ENCODE measurements around the gene PARS2.
A peak's percentile ranks its signal among the peaks of the same experiment; 100 is the strongest.

PARS2 gene

DNA sequence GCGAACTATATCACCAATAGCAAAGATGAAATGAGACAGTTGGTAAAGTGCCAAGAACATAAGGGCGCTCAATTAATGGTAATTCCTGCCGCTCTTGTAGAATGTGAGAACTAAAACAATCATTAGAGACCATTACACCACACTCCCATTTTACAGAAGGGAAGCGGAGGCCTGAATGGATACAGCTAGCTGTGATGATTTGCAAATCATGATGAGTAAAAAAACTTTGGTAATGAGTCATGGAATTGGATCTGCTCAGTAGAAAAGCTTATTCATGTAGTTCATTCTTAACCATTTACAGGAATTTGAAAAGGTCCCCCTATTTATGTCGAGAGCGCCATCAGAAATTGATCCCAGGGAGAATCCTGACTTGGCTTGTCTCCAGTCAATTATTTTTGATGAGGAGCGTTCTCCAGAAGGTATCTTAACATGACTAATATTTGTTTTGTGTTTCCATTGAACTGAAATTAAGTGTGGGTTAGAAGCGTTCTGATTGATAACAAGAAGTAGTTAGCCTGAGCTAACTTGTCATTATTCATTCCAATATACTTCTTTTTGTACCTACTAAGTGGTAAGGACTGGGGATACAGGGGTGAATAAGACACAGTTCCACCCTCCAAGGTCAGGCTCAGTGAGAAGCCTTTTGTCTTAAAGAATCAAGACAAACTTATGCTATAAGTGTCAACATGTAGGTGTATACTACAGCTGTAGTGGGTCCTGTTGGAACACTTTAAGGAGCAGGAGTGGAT is 47.9 kb downstream of the PARS2 start:
- Histone ChIP-seq H3K27me3 (ENCODE audit: insufficient read depth, poor library complexity, severe bottlenecking) (no peaks in the 10 kb centered on the region), H3K27ac (ENCODE audit: poor library complexity, severe bottlenecking) (peak overlapping the region; percentile 67), H3K4me1 (ENCODE audit: insufficient read depth, poor library complexity, severe bottlenecking) (peaks cover 3% of the 10 kb centered on the region), H3K36me3 (ENCODE audit: low read depth) (peaks cover 49% of the 10 kb centered on the region), H3K9me3 (ENCODE audit: severe bottlenecking) (no peaks in the 10 kb centered on the region), H3K4me3 (ENCODE audit: severe bottlenecking) (peak overlapping the region; percentile 77)
- ATAC-seq (ENCODE audit: low read depth) (peak; percentile 45; the same call in 1 of the 3 replicates), DNase-seq (ENCODE audit: low spot score) (no peak)
- TF ChIP-seq, protein P1, sequence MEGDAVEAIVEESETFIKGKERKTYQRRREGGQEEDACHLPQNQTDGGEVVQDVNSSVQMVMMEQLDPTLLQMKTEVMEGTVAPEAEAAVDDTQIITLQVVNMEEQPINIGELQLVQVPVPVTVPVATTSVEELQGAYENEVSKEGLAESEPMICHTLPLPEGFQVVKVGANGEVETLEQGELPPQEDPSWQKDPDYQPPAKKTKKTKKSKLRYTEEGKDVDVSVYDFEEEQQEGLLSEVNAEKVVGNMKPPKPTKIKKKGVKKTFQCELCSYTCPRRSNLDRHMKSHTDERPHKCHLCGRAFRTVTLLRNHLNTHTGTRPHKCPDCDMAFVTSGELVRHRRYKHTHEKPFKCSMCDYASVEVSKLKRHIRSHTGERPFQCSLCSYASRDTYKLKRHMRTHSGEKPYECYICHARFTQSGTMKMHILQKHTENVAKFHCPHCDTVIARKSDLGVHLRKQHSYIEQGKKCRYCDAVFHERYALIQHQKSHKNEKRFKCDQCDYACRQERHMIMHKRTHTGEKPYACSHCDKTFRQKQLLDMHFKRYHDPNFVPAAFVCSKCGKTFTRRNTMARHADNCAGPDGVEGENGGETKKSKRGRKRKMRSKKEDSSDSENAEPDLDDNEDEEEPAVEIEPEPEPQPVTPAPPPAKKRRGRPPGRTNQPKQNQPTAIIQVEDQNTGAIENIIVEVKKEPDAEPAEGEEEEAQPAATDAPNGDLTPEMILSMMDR (IDR thresholded peaks at IDR 0.05; ENCODE audit: poor library complexity, severe bottlenecking), result no peak

DNA sequence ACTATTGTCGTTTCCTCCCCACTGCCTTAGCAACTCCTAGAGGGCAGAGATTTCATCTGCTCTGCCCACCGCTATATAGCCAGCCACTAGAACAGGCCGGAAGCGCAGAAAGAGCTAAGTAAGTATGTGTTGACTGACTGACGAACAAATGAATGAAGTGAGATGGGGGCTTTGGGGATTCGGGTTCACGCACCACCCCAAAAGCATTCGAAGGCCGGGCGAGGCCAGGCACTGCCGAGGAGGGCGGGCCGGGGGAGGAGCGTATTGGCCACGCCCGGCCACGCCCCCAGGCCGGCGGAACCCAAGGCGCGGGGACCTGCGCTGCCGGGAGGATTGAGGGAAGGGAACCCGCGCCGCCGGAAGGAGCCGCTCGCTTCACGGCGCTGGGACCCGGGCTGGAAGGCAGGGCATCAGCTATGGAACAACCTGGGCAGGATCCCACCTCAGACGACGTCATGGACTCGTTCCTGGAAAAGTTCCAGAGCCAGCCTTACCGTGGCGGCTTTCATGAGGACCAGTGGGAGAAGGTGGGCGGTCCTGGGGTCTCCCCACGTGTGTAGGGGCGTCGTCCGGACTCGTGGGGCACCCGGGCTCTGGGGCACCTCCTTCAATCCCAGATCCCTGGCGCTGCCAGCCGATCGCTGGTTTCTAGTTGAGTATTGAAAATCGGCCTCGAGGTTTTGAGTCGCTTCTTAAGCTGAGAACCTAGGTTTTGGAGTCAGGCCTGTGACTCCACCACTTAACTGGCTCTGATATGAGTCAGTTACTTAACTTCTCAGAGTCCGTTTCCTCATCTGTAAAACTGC is 48.6 kb downstream of the PARS2 start, which contains the start of gene TTC4:
Gene TTC4, plus strand, starts transcription at position 369 of the 806 bp plus-strand sequence. Its CDS starts 48 bp downstream, at position 417.
- H3K9me3 ChIP-seq (ENCODE audit: severe bottlenecking), result no peaks in the 10 kb centered on the region
- peak within 1 kb of the TSS; percentile 67 for H3K27ac ChIP-seq (ENCODE audit: poor library complexity, severe bottlenecking)
- H3K4me3 ChIP-seq (ENCODE audit: severe bottlenecking), result peak within 1 kb of the TSS; percentile 77
- TF ChIP-seq, protein P1 (IDR thresholded peaks at IDR 0.05; ENCODE audit: poor library complexity, severe bottlenecking), result no peak
- DNase-seq (ENCODE audit: low spot score) (peak; percentile 72), ATAC-seq (ENCODE audit: low read depth) (peak; percentile 95)
- peaks cover 3% of the 10 kb centered on the region for H3K4me1 ChIP-seq (ENCODE audit: insufficient read depth, poor library complexity, severe bottlenecking)
- H3K36me3 ChIP-seq (ENCODE audit: low read depth), result peaks cover 41% of the 10 kb centered on the region
- H3K27me3 ChIP-seq (ENCODE audit: insufficient read depth, poor library complexity, severe bottlenecking), result no peaks in the 10 kb centered on the region

DNA sequence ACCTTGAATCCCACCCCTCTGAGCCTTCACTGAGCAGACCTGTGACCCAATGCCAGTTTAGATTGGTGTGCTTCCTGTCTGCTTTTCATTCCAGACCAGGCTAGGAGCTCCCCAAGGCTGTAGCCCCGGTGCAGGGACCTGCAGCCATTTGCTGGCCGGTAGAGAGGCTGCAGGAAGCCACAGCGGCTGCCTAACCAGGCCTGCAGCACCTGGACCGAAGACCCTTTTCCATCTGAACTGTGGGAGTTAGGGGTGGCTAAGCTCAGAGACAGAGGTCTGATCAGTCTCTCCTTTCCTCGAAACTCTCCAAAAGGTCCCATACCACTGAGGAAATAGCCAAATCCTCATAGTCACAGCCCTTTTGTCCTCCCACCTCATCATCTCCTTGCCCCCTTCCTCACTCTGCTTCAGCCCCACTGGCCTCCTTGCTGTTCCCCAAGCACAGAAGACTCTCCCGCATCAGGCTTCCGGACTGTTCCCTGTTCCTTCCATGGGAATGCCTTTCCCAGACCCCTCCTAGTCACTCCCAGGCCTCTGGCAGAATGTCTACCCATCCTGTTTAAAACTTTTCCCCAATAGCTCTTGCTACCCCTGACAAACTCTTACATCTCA is 49.3 kb downstream of the PARS2 start:
- peak overlapping the region; percentile 77 for H3K4me3 ChIP-seq (ENCODE audit: severe bottlenecking)

DNA sequence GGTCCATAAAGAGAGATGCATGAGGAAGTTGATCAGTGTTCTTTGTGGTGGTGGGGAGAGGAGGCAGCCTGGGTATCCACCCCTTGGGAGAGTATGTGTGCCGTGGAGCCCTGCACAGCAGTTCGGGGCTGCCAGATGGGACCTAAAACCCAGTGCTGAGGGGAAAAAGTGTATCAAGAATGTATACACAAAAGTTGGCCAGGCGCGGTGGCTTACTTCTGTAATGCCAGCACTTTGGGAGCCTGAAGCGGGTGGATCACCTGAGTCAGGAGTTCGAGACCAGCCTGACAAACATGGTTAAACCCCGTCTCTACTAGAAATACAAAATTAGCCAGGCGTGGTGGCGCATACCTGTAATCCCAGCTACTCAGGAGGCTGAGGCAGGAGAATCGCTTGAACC is 52.8 kb downstream of the PARS2 start:
- no peak overlapping the region for H3K4me3 ChIP-seq (ENCODE audit: severe bottlenecking)
- no peaks in the 10 kb centered on the region for H3K27me3 ChIP-seq (ENCODE audit: insufficient read depth, poor library complexity, severe bottlenecking)
- no peaks in the 10 kb centered on the region for H3K9me3 ChIP-seq (ENCODE audit: severe bottlenecking)
- TF ChIP-seq, protein P1 (IDR thresholded peaks at IDR 0.05; ENCODE audit: poor library complexity, severe bottlenecking), result no peak
- H3K27ac ChIP-seq (ENCODE audit: poor library complexity, severe bottlenecking), result no peak overlapping the region
- no peaks in the 10 kb centered on the region for H3K4me1 ChIP-seq (ENCODE audit: insufficient read depth, poor library complexity, severe bottlenecking)
- no peak for ATAC-seq (ENCODE audit: low read depth)
- H3K36me3 ChIP-seq (ENCODE audit: low read depth), result no peaks in the 10 kb centered on the region
- no peak for DNase-seq (ENCODE audit: low spot score)

More for the DNA sequence above, 49.3 kb downstream of the PARS2 start:
- TF ChIP-seq, protein P1 (IDR thresholded peaks at IDR 0.05; ENCODE audit: poor library complexity, severe bottlenecking), result no peak
- DNase-seq (ENCODE audit: low spot score) (no peak), ATAC-seq (ENCODE audit: low read depth) (no peak)
- Histone ChIP-seq H3K9me3 (ENCODE audit: severe bottlenecking) (no peaks in the 10 kb centered on the region), H3K27ac (ENCODE audit: poor library complexity, severe bottlenecking) (no peak overlapping the region), H3K36me3 (ENCODE audit: low read depth) (peaks cover 34% of the 10 kb centered on the region), H3K27me3 (ENCODE audit: insufficient read depth, poor library complexity, severe bottlenecking) (no peaks in the 10 kb centered on the region), H3K4me1 (ENCODE audit: insufficient read depth, poor library complexity, severe bottlenecking) (peaks cover 3% of the 10 kb centered on the region)

Measured in RWPE2 (cell line).